SU-DHL-6 (cell line): Measurements from ENCODE around the gene NCOA5.

Experiments used
- H2AFZ ChIP-seq: fragments of 200-600 bp; sonication (generic); 2 replicates; pipeline ENCODE4 v1.6.1; 2014; ENCODE audit warnings: low read depth, mild to moderate bottlenecking, moderate library complexity, mixed read lengths, antibody characterized with exemption, low read length; ENCODE audit not compliant: severe bottlenecking
- H3F3A ChIP-seq: fragments of 200-600 bp; shearing (Covaris generic); 2 replicates; pipeline ENCODE4 v1.6.0; 2016; ENCODE audit warnings: antibody characterized with exemption, mild to moderate bottlenecking; ENCODE audit not compliant: insufficient read depth
- H3K27ac ChIP-seq: fragments of 200-600 bp; sonication (generic); 2 replicates; pipeline ENCODE4 v1.5.1; 2016; ENCODE audit warnings: low read depth, mild to moderate bottlenecking, low read length, moderate library complexity, mixed read lengths
- H3K27me3 ChIP-seq: fragments of 200-600 bp; sonication (generic), shearing (Covaris generic); 2 replicates; pipeline ENCODE4 v1.6.0; 2014; ENCODE audit warnings: mild to moderate bottlenecking, low read length
- H3K36me3 ChIP-seq: fragments of 200-600 bp; sonication (generic); 2 replicates; pipeline ENCODE4 v1.6.1; 2014; ENCODE audit warnings: mild to moderate bottlenecking, low read length, mixed read lengths
- H3K4me2 ChIP-seq: fragments of 300-600, 200-600 bp; shearing (Covaris generic), sonication (generic); 2 replicates; pipeline ENCODE4 v1.6.0; 2014; ENCODE audit warnings: low read length, low read depth, mild to moderate bottlenecking; ENCODE audit not compliant: poor library complexity, severe bottlenecking
- H3K4me3 ChIP-seq: fragments of 200-600 bp; sonication (generic); 2 replicates; pipeline ENCODE4 v1.5.1; 2014; ENCODE audit warnings: antibody characterized with exemption, low read length, mild to moderate bottlenecking, mixed read lengths; ENCODE audit not compliant: insufficient read depth, poor library complexity, severe bottlenecking
- H3K79me2 ChIP-seq: fragments of 200-600 bp; sonication (generic); 2 replicates; pipeline ENCODE4 v1.6.1; 2014; ENCODE audit warnings: mild to moderate bottlenecking, low read length, moderate library complexity; ENCODE audit not compliant: insufficient read depth
- H3K9ac ChIP-seq: fragments of 200-600 bp; sonication (generic); 2 replicates; pipeline ENCODE4 v1.7.0; 2014; ENCODE audit warnings: mild to moderate bottlenecking, low read length
- H3K9me2 ChIP-seq: fragments of 200-600 bp; sonication (generic); replicated peaks from 2 replicates; pipeline ENCODE4 v1.6.1; 2014; ENCODE audit warnings: low read length; ENCODE audit not compliant: insufficient read depth
- H3K9me3 ChIP-seq: fragments of 200-600 bp; sonication (generic); 2 replicates; pipeline ENCODE4 v1.6.1; 2014; ENCODE audit warnings: low read length, mixed read lengths; ENCODE audit not compliant: insufficient read depth
- H4K20me1 ChIP-seq: fragments of 200-600 bp; sonication (generic); 2 replicates; pipeline ENCODE4 v1.6.1; 2014; ENCODE audit warnings: low read depth, mild to moderate bottlenecking, antibody characterized with exemption, low read length, moderate library complexity, mixed read lengths
- CTCF ChIP-seq: fragments of 200-600 bp; sonication (generic); IDR thresholded peaks from one replicate; pipeline ENCODE4 v1.5.1; 2017; ENCODE audit warnings: antibody characterized with exemption, mild to moderate bottlenecking, low read length, moderate library complexity; ENCODE audit not compliant: insufficient read depth, poor library complexity, severe bottlenecking
- EZH2phosphoT487 ChIP-seq: fragments of 200-600 bp; sonication (generic), shearing (Covaris generic); conservative IDR thresholded peaks from 2 replicates; pipeline ENCODE4 v1.6.1; 2018; ENCODE audit warnings: mild to moderate bottlenecking, antibody characterized with exemption, low read length, moderate library complexity, mixed read lengths

The NCOA5 gene

GRCh38 chr20:46023999-46024398 lies 65.8 kb downstream of the NCOA5 start:
- H3K27ac ChIP-seq: no peak overlapping the region
- H3K4me3 ChIP-seq: no peak overlapping the region
- H3K9me3 ChIP-seq: no peaks in the 10 kb centered on the region
- no peaks in the 10 kb centered on the region for H3F3A ChIP-seq
- no peaks in the 10 kb centered on the region for H4K20me1 ChIP-seq
- H3K36me3 ChIP-seq: no peaks in the 10 kb centered on the region
- no peaks in the 10 kb centered on the region for H3K27me3 ChIP-seq
- H3K79me2 ChIP-seq: no peaks in the 10 kb centered on the region
- no peak overlapping the region for H3K9ac ChIP-seq
- H3K9me2 ChIP-seq: no peaks in the 10 kb centered on the region
- no peak overlapping the region for H3K4me2 ChIP-seq
- no peak overlapping the region for H2AFZ ChIP-seq
- TF ChIP-seq CTCF: no peak
- no peak for TF ChIP-seq EZH2phosphoT487

GRCh38 chr20:46023148-46023484 lies 66.6 kb downstream of the NCOA5 start:
- H3F3A ChIP-seq: no peaks in the 10 kb centered on the region
- no peaks in the 10 kb centered on the region for H3K27me3 ChIP-seq
- H3K9ac ChIP-seq: no peak overlapping the region
- H3K27ac ChIP-seq: no peak overlapping the region
- no peak overlapping the region for H2AFZ ChIP-seq
- H3K9me2 ChIP-seq: no peaks in the 10 kb centered on the region
- H4K20me1 ChIP-seq: no peaks in the 10 kb centered on the region
- H3K4me3 ChIP-seq: no peak overlapping the region
- H3K36me3 ChIP-seq: no peaks in the 10 kb centered on the region
- no peak overlapping the region for H3K4me2 ChIP-seq
- no peaks in the 10 kb centered on the region for H3K79me2 ChIP-seq
- TF ChIP-seq CTCF (no peak), EZH2phosphoT487 (no peak)
- H3K9me3 ChIP-seq: no peaks in the 10 kb centered on the region

- H2AFZ ChIP-seq: no peak overlapping the region
- H3K9ac ChIP-seq: no peak overlapping the region
- no peaks in the 10 kb centered on the region for H3K9me3 ChIP-seq
- H3K9me2 ChIP-seq: no peaks in the 10 kb centered on the region
- no peaks in the 10 kb centered on the region for H3F3A ChIP-seq
- no peak overlapping the region for H3K27ac ChIP-seq
- peak overlapping the region; percentile 57 for H3K4me2 ChIP-seq
- no peaks in the 10 kb centered on the region for H3K79me2 ChIP-seq
- no peaks in the 10 kb centered on the region for H3K36me3 ChIP-seq
- H4K20me1 ChIP-seq: no peaks in the 10 kb centered on the region
- H3K4me3 ChIP-seq: no peak overlapping the region
- TF ChIP-seq EZH2phosphoT487 (no peak), CTCF (peak; percentile 45)
- no peaks in the 10 kb centered on the region for H3K27me3 ChIP-seq
These were observed 67.2 kb downstream of the NCOA5 start for GRCh38 chr20:46022411-46023147.
